IPS-NIHi7 (cell line): ENCODE data around the gene SH3RF3.

Source experiments
- DNase-seq: peaks from one replicate; pipeline ENCODE4 v3.0.0; 2012; ENCODE audit warnings: mixed read lengths; ENCODE audit errors: extremely low spot score

SH3RF3 gene

GRCh38 chr2:109350526-109350925 is 221.5 kb downstream of the SH3RF3 start:
- DNase-seq = no peak

- DNase-seq = no peak
Observed at GRCh38 chr2:109351164-109351756, 222.3 kb downstream of the SH3RF3 start.

- no peak for DNase-seq
Observed at GRCh38 chr2:109352056-109352897, 223.3 kb downstream of the SH3RF3 start.

GRCh38 chr2:109352898-109353689 is 224.1 kb downstream of the SH3RF3 start:
- DNase-seq = no peak

- no peak for DNase-seq
Observed at GRCh38 chr2:109353806-109354745, 225.1 kb downstream of the SH3RF3 start.

- DNase-seq = no peak
Observed at GRCh38 chr2:109355192-109355843, 226.3 kb downstream of the SH3RF3 start.

- no peak for DNase-seq
Observed at GRCh38 chr2:109356324-109357035, 227.5 kb downstream of the SH3RF3 start.

GRCh38 chr2:109364217-109364616 is 235.2 kb downstream of the SH3RF3 start:
- no peak for DNase-seq

GRCh38 chr2:109365131-109365530 is 236.1 kb downstream of the SH3RF3 start:
- DNase-seq = no peak

- no peak for DNase-seq
Observed at GRCh38 chr2:109367683-109368082, 238.7 kb downstream of the SH3RF3 start.

- DNase-seq = no peak
Observed at GRCh38 chr2:109368798-109369197, 239.8 kb downstream of the SH3RF3 start.

GRCh38 chr2:109369671-109370191 is 240.7 kb downstream of the SH3RF3 start:
- DNase-seq = no peak

- no peak for DNase-seq
Observed at GRCh38 chr2:109370399-109371035, 241.5 kb downstream of the SH3RF3 start.

GRCh38 chr2:109371481-109372170 is 242.6 kb downstream of the SH3RF3 start:
- no peak for DNase-seq

GRCh38 chr2:109372171-109372568 is 243.2 kb downstream of the SH3RF3 start:
- DNase-seq = no peak

- DNase-seq = no peak
Observed at GRCh38 chr2:109372614-109373013, 243.6 kb downstream of the SH3RF3 start.

GRCh38 chr2:109373791-109374547 is 245.0 kb downstream of the SH3RF3 start:
- DNase-seq = no peak

- no peak for DNase-seq
Observed at GRCh38 chr2:109374548-109375130, 245.6 kb downstream of the SH3RF3 start.
